Ovary (tissue), 9 donors: ENCODE measurements around the gene GPR162. TPM values are rescaled to one million over a fixed set of nuclear protein-coding genes. Genes with fewer than 3 reads are reported as not detected.

Experiments used
- DNase-seq, 5 donors: peaks; one replicate each; pipeline ENCODE4 v3.0.0-alpha.2; 2019 to 2020
- H3K27ac ChIP-seq, 2 donors: fragments of 200-600 bp; one replicate each; pipeline versions ENCODE4 v1.5.1 to v1.8.0; 2019 to 2022
- H3K27me3 ChIP-seq: fragments of 200-600 bp; one replicate; pipeline ENCODE4 v1.8.0; 2022
- H3K36me3 ChIP-seq: fragments of 200-600 bp; sonication (generic); one replicate; pipeline ENCODE4 v1.5.1; 2019
- H3K4me1 ChIP-seq: one replicate; pipeline ENCODE4 v1.8.1; 2013; ENCODE audit warnings: mild to moderate bottlenecking, moderate library complexity; ENCODE audit not compliant: insufficient read depth
- H3K4me3 ChIP-seq: fragments of 200-600 bp; sonication (generic); one replicate; pipeline ENCODE4 v1.5.1; 2017
- H3K9me3 ChIP-seq, 2 donors: fragments of 200-600 bp in 1 of 2; sonication (generic) in 1 of 2; one replicate each; pipeline versions ENCODE4 v1.5.1 to v1.8.1; 2013 to 2019; ENCODE audit warnings: mild to moderate bottlenecking in 1 of 2, moderate library complexity in 1 of 2
- EP300 ChIP-seq: sonication (generic); formaldehyde crosslinking; IDR thresholded peaks from one replicate; pipeline ENCODE4 v1.6.1; 2017; ENCODE audit warnings: antibody characterized with exemption
- POLR2A ChIP-seq: fragments of 450-650 bp; IDR thresholded peaks from one replicate; pipeline ENCODE4 v1.6.1; 2017; ENCODE audit warnings: antibody characterized with exemption, mild to moderate bottlenecking, moderate library complexity
- WGBS, 3 donors: extraction: QIAGEN DNeasy Blood & Tissue Kit in 1 of 3; methylation state at CpG; one replicate each; pipeline versions ENCODE4 v1.1.5 to v1.1.7; 2013 to 2017; 5-methylcytosine and 5-hydroxymethylcytosine counted together
- intact Hi-C, 4 donors: fragments of 100-400 bp; cut with DNase I; formaldehyde crosslinking; loops; one replicate each; pipeline versions ENCODE4 v1.11.0 to v1.15.1; 2022 to 2023
- polyA plus RNA-seq, 2 donors: library from polyadenylated mRNA; stranded (reverse); fragments of 200-250 nt in 1 of 2; fragments of 350-450 nt in 1 of 2; fragmentation: Illumina TruSeq in 1 of 2; extraction: RNeasy Lipid Tissue Mini Kit (QIAGEN cat#74804) in 1 of 2; gene quantifications; one replicate each; pipeline ENCODE4 v1.2.3, GENCODE V29; 2013 to 2014
- total RNA-seq, 7 donors: library from RNA; depleted of rRNA in 2 of 7; stranded (reverse); fragments of >200 nt in 2 of 7; fragmentation: NEBNext Ultra II Directional in 3 of 7; extraction: Animal tissue kit (Norgen Biotek cat#: 25700) in 3 of 7; gene quantifications; one replicate each; pipeline versions ENCODE4 v1.1.0 to v1.2.4, GENCODE V29; 2016 to 2023
- TF ChIP-seq, protein P1 (sequence below), 3 donors: fragments of 450-650 bp in 2 of 3; fragments of 200-600 bp in 1 of 3; IDR thresholded peaks; one replicate each; pipeline versions ENCODE4 v1.5.1 to v1.8.0; 2016 to 2022; ENCODE audit warnings: antibody characterized with exemption in 3 of 3, mild to moderate bottlenecking in 1 of 3
- donor health status: DM: no; HTN: no; CAD: no; lungs with moderate emphysema.
- donor health status: DM: no; HTN: no; CAD: no.
- donor health status: Bipolar disorder and iron deficiency.
- donor health status: DM: yes; HTN: yes; CAD: no.
- donor health status: DM: no; HTN: no; CAD: no.
- donor health status: DM: yes; HTN: yes; CAD: no.

GPR162 gene
- total and polyA plus RNA-seq, 9 donors, result 0.60 to 12.0 (median 7.6) TPM

DNA sequence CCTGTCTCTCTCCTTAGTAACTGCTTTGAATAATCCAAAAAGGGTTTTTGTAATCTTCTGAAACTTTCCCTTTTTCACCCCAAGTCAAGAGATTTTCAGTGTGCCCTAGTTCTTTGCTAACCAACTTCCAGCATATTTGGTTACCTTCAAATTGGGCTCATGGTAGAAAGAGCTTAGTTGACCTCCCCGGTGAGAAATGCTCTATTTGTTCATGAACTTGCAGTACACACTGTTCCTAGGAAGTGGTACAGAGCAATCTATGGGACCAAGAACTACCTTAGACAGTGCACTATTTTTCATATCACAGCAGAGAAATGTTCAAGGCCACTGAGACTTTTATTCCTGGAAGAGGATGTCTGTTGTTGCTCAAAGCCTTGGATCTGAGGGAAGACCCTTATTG, 32.0 kb downstream of the GPR162 start:
- 13 to 26% (median 14%) methylated on average over 1 of the region's 1 CpG for WGBS, 3 donors
- Histone ChIP-seq H3K27me3 (no peaks in the 10 kb centered on the region), H3K4me1 (peaks cover 7% of the 10 kb centered on the region), H3K4me3 (no peak overlapping the region), H3K27ac (peak overlapping the region in 1 of 2 donors; percentile 42), H3K36me3 (no peaks in the 10 kb centered on the region), H3K9me3 (no peaks in the 10 kb centered on the region)
- no peak for DNase-seq
- intact Hi-C loops, result no loop called here
- TF ChIP-seq POLR2A, result no peak
- TF ChIP-seq, protein P1, sequence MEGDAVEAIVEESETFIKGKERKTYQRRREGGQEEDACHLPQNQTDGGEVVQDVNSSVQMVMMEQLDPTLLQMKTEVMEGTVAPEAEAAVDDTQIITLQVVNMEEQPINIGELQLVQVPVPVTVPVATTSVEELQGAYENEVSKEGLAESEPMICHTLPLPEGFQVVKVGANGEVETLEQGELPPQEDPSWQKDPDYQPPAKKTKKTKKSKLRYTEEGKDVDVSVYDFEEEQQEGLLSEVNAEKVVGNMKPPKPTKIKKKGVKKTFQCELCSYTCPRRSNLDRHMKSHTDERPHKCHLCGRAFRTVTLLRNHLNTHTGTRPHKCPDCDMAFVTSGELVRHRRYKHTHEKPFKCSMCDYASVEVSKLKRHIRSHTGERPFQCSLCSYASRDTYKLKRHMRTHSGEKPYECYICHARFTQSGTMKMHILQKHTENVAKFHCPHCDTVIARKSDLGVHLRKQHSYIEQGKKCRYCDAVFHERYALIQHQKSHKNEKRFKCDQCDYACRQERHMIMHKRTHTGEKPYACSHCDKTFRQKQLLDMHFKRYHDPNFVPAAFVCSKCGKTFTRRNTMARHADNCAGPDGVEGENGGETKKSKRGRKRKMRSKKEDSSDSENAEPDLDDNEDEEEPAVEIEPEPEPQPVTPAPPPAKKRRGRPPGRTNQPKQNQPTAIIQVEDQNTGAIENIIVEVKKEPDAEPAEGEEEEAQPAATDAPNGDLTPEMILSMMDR (IDR thresholded peaks at IDR 0.05), result no peak
- no peak for TF ChIP-seq EP300

DNA sequence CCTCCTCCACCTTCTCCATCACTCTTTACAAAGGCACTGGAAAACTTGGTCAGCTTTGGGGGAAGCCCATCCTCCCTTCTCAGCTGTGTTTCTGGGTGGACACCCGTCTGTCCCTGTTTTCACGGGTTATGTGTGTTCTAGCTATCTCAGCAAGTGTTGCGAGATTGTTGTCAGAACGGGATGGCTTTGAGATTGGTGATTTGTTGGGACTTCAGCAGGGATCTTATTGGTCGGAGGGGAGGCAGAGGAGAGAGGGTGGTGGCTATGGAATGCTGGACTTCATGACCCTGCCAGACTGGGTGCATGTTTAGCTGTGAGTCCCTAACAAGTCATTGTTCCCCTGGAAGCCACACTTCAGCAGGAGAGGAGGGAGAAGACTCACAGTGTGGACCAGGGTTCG, 32.4 kb downstream of the GPR162 start:
- 45 to 61% (median 51%) methylated on average over 6 of the region's 6 CpGs for WGBS, 3 donors
- no peaks in the 10 kb centered on the region for H3K27me3 ChIP-seq
- no peak overlapping the region for H3K27ac ChIP-seq
- H3K4me3 ChIP-seq, result no peak overlapping the region
- DNase-seq, result no peak
- no peak for TF ChIP-seq EP300
- no peak for TF ChIP-seq POLR2A
- TF ChIP-seq, protein P1 (IDR thresholded peaks at IDR 0.05), result no peak
- H3K36me3 ChIP-seq, result no peaks in the 10 kb centered on the region
- H3K4me1 ChIP-seq, result peaks cover 7% of the 10 kb centered on the region
- no peaks in the 10 kb centered on the region for H3K9me3 ChIP-seq
- intact Hi-C loops, result no loop called here

DNA sequence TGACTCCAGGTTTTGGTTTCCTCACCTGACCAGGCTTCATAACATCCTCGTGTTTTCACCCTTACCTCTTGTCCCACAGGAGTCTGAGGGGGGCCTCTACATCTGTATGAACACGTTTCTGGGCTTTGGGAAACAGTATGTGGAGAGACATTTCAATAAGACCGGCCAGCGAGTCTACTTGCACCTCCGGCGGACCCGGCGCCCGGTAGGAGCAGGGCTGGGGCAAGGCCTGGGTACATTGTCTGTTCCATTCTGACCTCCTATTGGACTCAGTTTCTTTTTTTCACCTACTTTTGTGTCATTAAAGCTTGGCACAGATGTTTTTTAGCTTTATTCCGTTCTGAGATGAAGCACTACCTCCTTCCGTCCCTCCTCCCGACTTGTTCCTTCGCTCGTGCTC, 33.7 kb downstream of the GPR162 start:
- no peak overlapping the region for H3K27ac ChIP-seq
- no peak overlapping the region for H3K4me3 ChIP-seq
- intact Hi-C loops, result no loop called here
- no peaks in the 10 kb centered on the region for H3K36me3 ChIP-seq
- H3K4me1 ChIP-seq, result peaks cover 7% of the 10 kb centered on the region
- H3K27me3 ChIP-seq, result no peaks in the 10 kb centered on the region
- DNase-seq, result no peak
- WGBS, 3 donors, result 87 to 90% (median 89%) methylated on average over 14 of the region's 14 CpGs
- TF ChIP-seq, protein P1 (IDR thresholded peaks at IDR 0.05), result no peak
- TF ChIP-seq POLR2A, result no peak
- no peak for TF ChIP-seq EP300
- no peaks in the 10 kb centered on the region for H3K9me3 ChIP-seq

DNA sequence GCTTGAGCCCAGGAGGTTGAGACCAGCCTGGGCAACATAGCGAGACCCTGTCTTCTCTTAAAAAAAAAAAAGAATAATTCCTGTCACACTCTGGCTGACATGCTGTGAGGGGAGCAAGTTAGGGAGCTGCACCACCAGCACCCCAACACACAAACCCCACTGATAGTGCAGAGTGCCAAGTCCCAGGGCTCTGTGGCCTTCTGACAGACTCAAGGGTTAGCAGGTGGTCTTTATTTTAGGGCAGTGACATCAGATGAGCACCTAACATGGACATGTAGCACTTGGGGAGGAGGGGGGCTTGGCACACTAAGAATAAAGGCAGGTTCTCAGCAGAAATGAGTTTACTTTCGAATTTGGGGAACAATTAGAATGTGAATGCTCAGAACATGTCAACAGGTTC, 37.2 kb downstream of the GPR162 start:
- Histone ChIP-seq H3K27ac (no peak overlapping the region), H3K27me3 (no peaks in the 10 kb centered on the region), H3K4me3 (no peak overlapping the region), H3K9me3 (no peaks in the 10 kb centered on the region), H3K4me1 (peaks cover 3% of the 10 kb centered on the region), H3K36me3 (no peaks in the 10 kb centered on the region)
- intact Hi-C loops, result no loop called here
- TF ChIP-seq, protein P1 (IDR thresholded peaks at IDR 0.05), result no peak
- TF ChIP-seq EP300 (no peak), POLR2A (no peak)
- 93 to 97% (median 96%) methylated on average over 2 of the region's 2 CpGs for WGBS, 3 donors
- DNase-seq, result no peak
